Subcutaneous adipose tissue (tissue), 4 donors: ENCODE measurements around the gene COPS6. TPM values are rescaled to one million over a fixed set of nuclear protein-coding genes. Genes with fewer than 3 reads are reported as not detected.
A peak's percentile ranks its signal among the peaks of the same experiment; 100 is the strongest.

Source experiments
- small RNA-seq: library from RNA; depleted of rRNA; stranded (forward); fragments of <200 nt; gene quantifications from one replicate; pipeline ENCODE3, GENCODE V24; 2016
- total RNA-seq, 4 donors: library from RNA; depleted of rRNA; stranded (reverse); fragments of >200 nt; gene quantifications; one replicate each; pipeline ENCODE4 v1.1.0, GENCODE V29; 2016
- TF ChIP-seq, protein P1 (sequence below): fragments of 450-650 bp; IDR thresholded peaks from one replicate; pipeline ENCODE4 v1.5.1; 2016; ENCODE audit warnings: low read depth, mild to moderate bottlenecking, control low read depth, antibody characterized with exemption, moderate library complexity

COPS6 gene
- total RNA-seq, 4 donors from 2014 or later, result 50.5 to 74.4 (median 57.0) TPM

GRCh38 chr7:100132697-100133151 lies 44.0 kb downstream of the COPS6 start:
- TF ChIP-seq, protein P1, sequence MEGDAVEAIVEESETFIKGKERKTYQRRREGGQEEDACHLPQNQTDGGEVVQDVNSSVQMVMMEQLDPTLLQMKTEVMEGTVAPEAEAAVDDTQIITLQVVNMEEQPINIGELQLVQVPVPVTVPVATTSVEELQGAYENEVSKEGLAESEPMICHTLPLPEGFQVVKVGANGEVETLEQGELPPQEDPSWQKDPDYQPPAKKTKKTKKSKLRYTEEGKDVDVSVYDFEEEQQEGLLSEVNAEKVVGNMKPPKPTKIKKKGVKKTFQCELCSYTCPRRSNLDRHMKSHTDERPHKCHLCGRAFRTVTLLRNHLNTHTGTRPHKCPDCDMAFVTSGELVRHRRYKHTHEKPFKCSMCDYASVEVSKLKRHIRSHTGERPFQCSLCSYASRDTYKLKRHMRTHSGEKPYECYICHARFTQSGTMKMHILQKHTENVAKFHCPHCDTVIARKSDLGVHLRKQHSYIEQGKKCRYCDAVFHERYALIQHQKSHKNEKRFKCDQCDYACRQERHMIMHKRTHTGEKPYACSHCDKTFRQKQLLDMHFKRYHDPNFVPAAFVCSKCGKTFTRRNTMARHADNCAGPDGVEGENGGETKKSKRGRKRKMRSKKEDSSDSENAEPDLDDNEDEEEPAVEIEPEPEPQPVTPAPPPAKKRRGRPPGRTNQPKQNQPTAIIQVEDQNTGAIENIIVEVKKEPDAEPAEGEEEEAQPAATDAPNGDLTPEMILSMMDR, result no peak

DNA sequence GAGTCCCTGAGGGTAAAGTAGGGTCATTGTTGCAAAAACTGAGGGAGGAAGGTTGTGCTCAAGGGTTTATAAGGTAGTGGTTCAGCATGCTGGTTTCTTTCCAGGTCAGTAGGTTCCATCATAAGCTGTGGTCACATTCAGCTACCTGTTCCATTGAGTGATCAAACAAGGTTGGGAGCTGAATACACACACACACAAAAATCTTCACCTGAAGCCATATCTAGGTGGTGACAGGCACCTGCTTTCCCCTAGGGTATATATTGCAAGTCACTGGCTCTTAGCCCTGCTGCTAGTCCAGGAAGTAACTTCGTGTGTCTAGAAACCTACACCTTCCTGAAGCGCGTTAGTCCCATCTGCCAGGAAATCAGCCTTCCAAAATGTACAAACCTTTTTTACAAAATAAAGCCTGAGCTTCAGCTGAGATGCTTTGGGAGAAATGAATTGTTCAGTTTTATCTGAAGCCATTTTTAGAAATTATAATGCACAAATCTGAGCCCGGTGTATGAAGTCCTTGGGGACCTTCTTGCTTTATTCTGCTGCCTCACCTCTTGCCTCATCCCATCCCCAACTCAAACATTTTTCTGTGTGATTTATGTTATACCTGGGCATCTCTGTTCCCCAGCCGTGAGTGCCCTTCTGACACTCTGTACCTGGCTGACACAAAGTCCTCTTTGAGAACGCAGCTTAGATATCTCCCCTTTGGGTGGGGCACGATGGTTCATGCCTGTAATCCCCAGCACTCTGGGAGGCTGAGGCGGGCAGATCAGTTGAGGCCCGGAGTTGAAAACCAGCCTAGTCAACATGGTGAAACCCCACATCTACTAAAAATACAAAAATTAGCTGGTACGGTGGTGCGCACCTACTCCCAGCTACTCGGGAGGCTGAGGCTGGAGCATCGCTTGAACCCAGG lies 49.3 kb downstream of the COPS6 start:
- TF ChIP-seq, protein P1, result no peak

DNA sequence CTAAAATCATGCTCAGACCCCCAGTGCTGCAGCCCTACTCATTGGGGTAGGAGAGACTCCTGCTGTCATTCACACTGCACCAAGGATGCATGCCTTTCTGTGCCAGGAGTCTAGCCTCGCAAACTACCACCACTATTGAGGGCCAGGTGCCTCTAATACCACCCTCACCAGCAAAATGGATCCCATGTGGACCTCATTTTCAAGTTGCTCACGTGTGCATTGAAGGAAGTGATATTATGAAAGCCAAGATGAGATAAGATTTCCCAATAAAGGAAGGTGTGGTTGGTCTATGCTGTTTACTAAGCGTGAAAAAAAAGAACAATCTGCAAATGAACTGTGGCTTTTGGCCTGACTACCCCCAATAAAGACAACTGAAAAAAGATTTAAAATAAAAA lies 52.8 kb downstream of the COPS6 start:
- TF ChIP-seq, protein P1, result no peak

Small RNAs within 50 kb of the gene (small RNA-seq; reads per million reads assigned to genes)
- 36.5 reads per million, percentile 96 among the genes with 10 or more reads in this experiment for gene MIR106B
- gene MIR25, result 558 reads per million, percentile 99 among the genes with 10 or more reads in this experiment
- gene MIR93, result 75.4 reads per million, percentile 97 among the genes with 10 or more reads in this experiment

Other genes starting within 250 kb of the COPS6 start
- under 1 TPM in 1 of 4 donors, not detected in 3; 0.98 TPM for gene OR2AE1, start 211.9 kb upstream of the COPS6 start, total RNA-seq
- 10 to 100 TPM; 33.5 to 50.5 (median 42.0) TPM for gene TRIM4, start 169.4 kb upstream of the COPS6 start, total RNA-seq
- 1 to 10 TPM in 1 of 4 donors, under 1 TPM in 1, not detected in 2; 0.68 to 2.1 TPM for gene GJC3, start 159.3 kb upstream of the COPS6 start, total RNA-seq
- 100 to 1,000 TPM in 1 of 4 donors, 10 to 100 TPM in 3; 31.5 to 411 (median 51.0) TPM for gene AZGP1, start 112.9 kb upstream of the COPS6 start, total RNA-seq
- gene ZKSCAN1, start 73.4 kb upstream of the COPS6 start, total RNA-seq, result 10 to 100 TPM; 28.5 to 39.9 (median 33.8) TPM
- gene ZSCAN21, start 39.2 kb upstream of the COPS6 start, total RNA-seq, result 10 to 100 TPM in 3 of 4 donors, 1 to 10 TPM in 1; 6.7 to 15.6 (median 12.1) TPM
- gene ZNF3, start 7.2 kb upstream of the COPS6 start, total RNA-seq, result 10 to 100 TPM; 14.8 to 29.3 (median 25.2) TPM
- gene MCM7, start 12.4 kb downstream of the COPS6 start, total RNA-seq, result 10 to 100 TPM; 20.1 to 66.1 (median 46.7) TPM
- 10 to 100 TPM in 3 of 4 donors, 1 to 10 TPM in 1; 6.7 to 25.6 (median 18.0) TPM for gene AP4M1, start 12.7 kb downstream of the COPS6 start, total RNA-seq
- 10 to 100 TPM in 3 of 4 donors, 1 to 10 TPM in 1; 9.8 to 36.2 (median 26.2) TPM for gene TAF6, start 30.4 kb downstream of the COPS6 start, total RNA-seq
- 10 to 100 TPM in 1 of 4 donors, 1 to 10 TPM in 3; 5.3 to 13.0 (median 8.2) TPM for gene CNPY4, start 30.7 kb downstream of the COPS6 start, total RNA-seq
- 1 to 10 TPM in 3 of 4 donors, under 1 TPM in 1; 0.66 to 2.7 (median 2.3) TPM for gene MBLAC1, start 38.0 kb downstream of the COPS6 start, total RNA-seq
- gene LAMTOR4, start 59.9 kb downstream of the COPS6 start, total RNA-seq, result 100 to 1,000 TPM; 142 to 268 (median 250) TPM
- 1 to 10 TPM; 2.6 to 6.7 (median 4.6) TPM for gene TRAPPC14, start 69.8 kb downstream of the COPS6 start, total RNA-seq
- gene GAL3ST4, start 79.6 kb downstream of the COPS6 start, total RNA-seq, result 1 to 10 TPM in 3 of 4 donors, under 1 TPM in 1; 0.85 to 3.6 (median 1.5) TPM
- gene GPC2, start 88.4 kb downstream of the COPS6 start, total RNA-seq, result 1 to 10 TPM in 1 of 4 donors, under 1 TPM in 1, not detected in 2; 0.66 to 2.7 TPM
- gene STAG3, start 88.9 kb downstream of the COPS6 start, total RNA-seq, result 1 to 10 TPM in 2 of 4 donors, under 1 TPM in 2; 0.65 to 3.6 (median 1.9) TPM
- gene PVRIG, start 131.0 kb downstream of the COPS6 start, total RNA-seq, result under 1 TPM in 3 of 4 donors, not detected in 1; 0.34 to 0.66 (median 0.49) TPM
- gene SPDYE3, start 218.7 kb downstream of the COPS6 start, total RNA-seq, result not detected